Loucy (cell line): ENCODE results near the gene MMEL1.

Source experiments
- H2AFZ ChIP-seq: fragments of 200-600 bp; sonication (generic); 2 replicates; pipeline ENCODE4 v1.6.0; 2016; ENCODE audit warnings: antibody characterized with exemption, mild to moderate bottlenecking, low read length, moderate library complexity
- H3F3A ChIP-seq: fragments of 200-600 bp; 2 replicates; pipeline ENCODE4 v1.6.0; 2016; ENCODE audit warnings: antibody characterized with exemption, low read depth, mild to moderate bottlenecking
- H3K27me3 ChIP-seq: fragments of 200-600 bp; sonication (generic); 2 replicates; pipeline ENCODE4 v1.6.1; 2014; ENCODE audit warnings: low read length, mild to moderate bottlenecking; ENCODE audit not compliant: insufficient read depth, poor library complexity, severe bottlenecking
- H3K36me3 ChIP-seq: fragments of 200-600 bp; sonication (generic); 2 replicates; pipeline ENCODE4 v1.6.1; 2016; ENCODE audit warnings: low read length; ENCODE audit not compliant: insufficient read depth
- H3K4me1 ChIP-seq: fragments of 200-600 bp; sonication (generic); 2 replicates; pipeline ENCODE4 v1.5.1; 2014; ENCODE audit warnings: low read length, mild to moderate bottlenecking; ENCODE audit not compliant: insufficient read depth, poor library complexity, severe bottlenecking
- H3K4me2 ChIP-seq: fragments of 200-600 bp; sonication (generic); 2 replicates; pipeline ENCODE4 v1.6.0; 2014; ENCODE audit warnings: antibody characterized with exemption, low read length, low read depth, mild to moderate bottlenecking; ENCODE audit not compliant: poor library complexity, severe bottlenecking
- H3K4me3 ChIP-seq: fragments of 200-600 bp; sonication (generic); 2 replicates; pipeline ENCODE4 v1.5.1; 2014; ENCODE audit warnings: low read length, mild to moderate bottlenecking, mixed read lengths; ENCODE audit not compliant: poor library complexity, severe bottlenecking
- H3K79me2 ChIP-seq: fragments of 200-600 bp; sonication (generic); 2 replicates; pipeline ENCODE4 v1.6.1; 2014; ENCODE audit warnings: low read length; ENCODE audit not compliant: insufficient read depth
- H3K9ac ChIP-seq: fragments of 200-600 bp; sonication (generic); 2 replicates; pipeline ENCODE4 v1.6.0; 2014; ENCODE audit warnings: mild to moderate bottlenecking, low read depth, low read length, moderate library complexity; ENCODE audit not compliant: poor library complexity, severe bottlenecking
- H3K9me2 ChIP-seq: fragments of 200-600 bp; sonication (generic); replicated peaks from 2 replicates; pipeline ENCODE4 v1.6.1; 2016; ENCODE audit warnings: low read depth, low read length, mixed read lengths
- H3K9me3 ChIP-seq: fragments of 200-600 bp; sonication (generic); 2 replicates; pipeline ENCODE4 v1.6.1; 2014; ENCODE audit warnings: mild to moderate bottlenecking, antibody characterized with exemption, low read length, low read depth; ENCODE audit not compliant: insufficient read depth
- H4K20me1 ChIP-seq: fragments of 200-600 bp; sonication (generic); 2 replicates; pipeline ENCODE4 v1.6.0; 2014; ENCODE audit warnings: antibody characterized with exemption, low read length, mild to moderate bottlenecking; ENCODE audit not compliant: insufficient read depth, poor library complexity, severe bottlenecking
- CTCF ChIP-seq: fragments of 200-600 bp; sonication (generic); conservative IDR thresholded peaks from 2 replicates; pipeline ENCODE4 v1.5.1; 2014; ENCODE audit warnings: mild to moderate bottlenecking, antibody characterized with exemption, low read length
- EZH2phosphoT487 ChIP-seq: fragments of 200-600 bp; IDR thresholded peaks from 2 replicates; pipeline ENCODE4 v1.6.1; 2018; ENCODE audit warnings: antibody characterized with exemption, mild to moderate bottlenecking, moderate library complexity, borderline replicate concordance

Gene MMEL1

GRCh38 chr1:2630498-2631135 is 2.2 kb downstream of the MMEL1 start:
- no peak overlapping the region for H3K4me3 ChIP-seq
- no peak overlapping the region for H3K4me2 ChIP-seq
- no peaks in the 10 kb centered on the region for H3K4me1 ChIP-seq
- H3K79me2 ChIP-seq = no peaks in the 10 kb centered on the region
- H2AFZ ChIP-seq = no peak overlapping the region
- no peaks in the 10 kb centered on the region for H3K27me3 ChIP-seq
- peaks cover 16% of the 10 kb centered on the region; the same call in 1 of the 2 replicates for H3K9me3 ChIP-seq
- H3K9me2 ChIP-seq = no peaks in the 10 kb centered on the region
- H3K9ac ChIP-seq = no peak overlapping the region
- no peaks in the 10 kb centered on the region for H4K20me1 ChIP-seq
- H3K36me3 ChIP-seq = no peaks in the 10 kb centered on the region
- no peaks in the 10 kb centered on the region for H3F3A ChIP-seq
- TF ChIP-seq EZH2phosphoT487 (no peak), CTCF (no peak)

- H3K4me2 ChIP-seq = no peak overlapping the region
Observed at GRCh38 chr1:2629627-2630497, 3.0 kb downstream of the MMEL1 start.

More at GRCh38 chr1:2629627-2630497, 3.0 kb downstream of the MMEL1 start:
- Histone ChIP-seq H3K4me3 (no peak overlapping the region), H3K36me3 (no peaks in the 10 kb centered on the region), H3K9ac (no peak overlapping the region), H3K79me2 (no peaks in the 10 kb centered on the region), H3K27me3 (no peaks in the 10 kb centered on the region), H3F3A (no peaks in the 10 kb centered on the region), H3K9me2 (no peaks in the 10 kb centered on the region), H3K4me1 (no peaks in the 10 kb centered on the region), H4K20me1 (no peaks in the 10 kb centered on the region), H3K9me3 (peaks cover 16% of the 10 kb centered on the region; the same call in 1 of the 2 replicates), H2AFZ (no peak overlapping the region)
- no peak for TF ChIP-seq CTCF
- TF ChIP-seq EZH2phosphoT487 = no peak
